ENCODE measurements around the gene SPO11. TPM values are rescaled to one million over a fixed set of nuclear protein-coding genes. Genes with fewer than 3 reads are reported as not detected.
A peak's percentile ranks its signal among the peaks of the same experiment; 100 is the strongest.

SPO11 gene
- total and polyA plus RNA-seq, 2 donors = not detected

DNA sequence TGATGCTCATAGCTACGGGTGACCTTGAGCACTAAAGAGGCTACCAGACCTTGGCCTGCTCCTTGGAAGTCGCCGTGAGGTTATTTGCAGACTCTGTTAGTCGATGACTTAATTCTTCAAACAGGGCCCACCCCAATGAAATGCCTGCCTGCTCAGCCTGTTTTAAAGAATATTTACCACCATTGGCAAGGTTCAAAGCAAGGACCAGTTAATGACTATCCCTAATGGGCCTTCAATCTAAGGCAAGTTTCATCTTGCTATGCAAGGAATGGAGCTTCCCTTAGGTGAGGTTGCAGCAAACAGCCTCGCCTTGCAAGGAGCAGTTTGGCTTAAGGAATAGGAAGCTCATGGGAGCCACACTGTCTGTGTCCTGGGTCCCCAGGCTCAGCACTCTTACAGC is 22.9 kb upstream of the SPO11 start:
- Histone ChIP-seq H3K27me3 (ENCODE audit: control insufficient read depth in 2 of 2, insufficient read depth in 1 of 2, low read length in 1 of 2) (peaks cover 0 to 4% of the 10 kb centered on the region in 2 donors), H3K36me3 (ENCODE audit: control insufficient read depth in 2 of 2, insufficient read depth in 2 of 2, low read length in 1 of 2) (no peaks in the 10 kb centered on the region), H3K27ac (ENCODE audit: low read depth in 1 of 2, low read length in 1 of 2) (no peak overlapping the region), H3K9me3 (ENCODE audit: control insufficient read depth in 2 of 2, insufficient read depth in 1 of 2, low read length in 1 of 2) (no peaks in the 10 kb centered on the region), H3K4me1 (ENCODE audit: control insufficient read depth in 2 of 2, insufficient read depth in 2 of 2, low read length in 2 of 2) (no peaks in the 10 kb centered on the region), H3K4me3 (ENCODE audit: low read length in 2 of 2) (no peak overlapping the region)
- DNase-seq (ENCODE audit: low read depth in 6 of 9, low spot score in 9 of 9) = no peak
- 92% methylated on average over 5 of the region's 5 CpGs for WGBS

DNA sequence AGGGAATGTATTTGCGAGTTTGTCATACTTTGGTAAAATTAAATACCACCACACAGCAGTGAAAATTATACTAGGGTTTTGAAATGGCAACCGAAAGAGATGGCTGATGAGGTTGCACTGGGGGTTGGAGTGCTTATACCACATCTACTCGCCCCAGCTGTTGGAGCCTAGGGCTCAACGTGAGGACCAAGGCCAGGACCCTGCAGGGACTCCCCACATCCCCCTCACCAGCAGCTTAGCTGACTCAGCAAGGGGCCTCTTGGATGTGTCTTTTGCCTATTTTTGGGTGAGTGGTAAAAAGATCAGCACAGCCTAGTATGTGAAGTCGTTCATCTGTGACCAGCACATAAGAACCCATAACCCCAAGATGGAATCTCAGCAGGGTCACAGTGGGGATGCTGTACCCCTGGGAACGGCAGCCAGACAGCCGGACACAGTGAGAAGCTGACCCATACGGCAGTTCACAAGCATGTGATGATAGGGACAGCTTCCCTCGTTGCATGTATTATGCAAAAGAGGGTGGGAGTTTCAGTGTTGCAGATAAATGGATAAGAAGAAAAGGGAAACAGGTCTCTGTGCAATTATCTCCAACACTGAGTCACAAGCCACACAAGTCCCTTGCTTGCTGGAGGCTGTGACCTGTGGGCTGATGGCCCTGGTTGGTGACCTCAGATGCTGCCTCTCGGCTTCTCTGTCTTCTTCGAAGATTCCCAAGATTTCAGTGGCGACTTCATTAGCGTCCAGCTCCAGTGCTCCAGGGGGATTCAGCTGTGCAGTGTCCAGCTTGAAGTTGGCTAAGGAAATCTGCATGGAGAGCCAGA is 20.9 kb upstream of the SPO11 start:
- no peaks in the 10 kb centered on the region for H3K36me3 ChIP-seq (ENCODE audit: control insufficient read depth in 2 of 2, insufficient read depth in 2 of 2, low read length in 1 of 2)
- H3K27ac ChIP-seq (ENCODE audit: low read depth in 1 of 2, low read length in 1 of 2) = no peak overlapping the region
- no peak for DNase-seq (ENCODE audit: low read depth in 6 of 9, low spot score in 9 of 9)
- H3K4me1 ChIP-seq (ENCODE audit: control insufficient read depth in 2 of 2, insufficient read depth in 2 of 2, low read length in 2 of 2) = peaks cover 0 to 2% of the 10 kb centered on the region in 2 donors
- H3K27me3 ChIP-seq (ENCODE audit: control insufficient read depth in 2 of 2, insufficient read depth in 1 of 2, low read length in 1 of 2) = peaks cover 0 to 4% of the 10 kb centered on the region in 2 donors
- no peaks in the 10 kb centered on the region for H3K9me3 ChIP-seq (ENCODE audit: control insufficient read depth in 2 of 2, insufficient read depth in 1 of 2, low read length in 1 of 2)
- no peak overlapping the region for H3K4me3 ChIP-seq (ENCODE audit: low read length in 2 of 2)
- WGBS = 81% methylated on average over 13 of the region's 13 CpGs

DNA sequence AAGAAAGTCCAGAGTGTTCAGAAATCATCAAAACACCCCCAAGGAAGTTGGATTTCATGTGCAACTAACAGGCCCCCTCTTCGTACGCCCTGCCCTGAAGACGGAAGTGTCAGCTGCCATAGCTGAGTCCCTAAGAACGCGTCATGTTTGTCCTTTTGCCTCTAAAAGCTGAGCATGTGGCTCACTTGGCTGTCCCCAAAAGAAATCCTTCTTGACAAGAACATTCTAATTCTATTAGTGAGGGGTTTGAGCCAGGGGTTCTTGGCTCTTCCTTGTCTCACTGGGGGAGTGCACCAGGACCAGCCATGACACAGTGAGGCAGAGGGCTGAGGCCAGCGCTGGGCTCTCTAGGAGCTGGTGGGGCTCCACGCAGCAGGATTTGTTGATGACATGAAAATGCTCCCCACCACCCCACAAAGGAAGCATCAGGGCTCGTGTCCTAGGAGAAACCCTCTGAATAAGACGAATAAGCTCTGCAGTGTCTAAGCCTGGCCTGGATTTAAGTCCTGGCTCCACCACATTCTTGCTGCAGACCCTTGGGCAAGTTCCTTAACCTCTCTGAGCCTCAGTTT is 20.0 kb upstream of the SPO11 start:
- H3K27me3 ChIP-seq (ENCODE audit: control insufficient read depth in 2 of 2, insufficient read depth in 1 of 2, low read length in 1 of 2) = peaks cover 0 to 4% of the 10 kb centered on the region in 2 donors
- WGBS = 89% methylated on average over 9 of the region's 9 CpGs
- peaks cover 3 to 6% of the 10 kb centered on the region in 2 donors for H3K4me1 ChIP-seq (ENCODE audit: control insufficient read depth in 2 of 2, insufficient read depth in 2 of 2, low read length in 2 of 2)
- no peaks in the 10 kb centered on the region for H3K36me3 ChIP-seq (ENCODE audit: control insufficient read depth in 2 of 2, insufficient read depth in 2 of 2, low read length in 1 of 2)
- no peak overlapping the region for H3K27ac ChIP-seq (ENCODE audit: low read depth in 1 of 2, low read length in 1 of 2)
- DNase-seq (ENCODE audit: low read depth in 6 of 9, low spot score in 9 of 9) = no peak
- no peak overlapping the region for H3K4me3 ChIP-seq (ENCODE audit: low read length in 2 of 2)
- H3K9me3 ChIP-seq (ENCODE audit: control insufficient read depth in 2 of 2, insufficient read depth in 1 of 2, low read length in 1 of 2) = no peaks in the 10 kb centered on the region

DNA sequence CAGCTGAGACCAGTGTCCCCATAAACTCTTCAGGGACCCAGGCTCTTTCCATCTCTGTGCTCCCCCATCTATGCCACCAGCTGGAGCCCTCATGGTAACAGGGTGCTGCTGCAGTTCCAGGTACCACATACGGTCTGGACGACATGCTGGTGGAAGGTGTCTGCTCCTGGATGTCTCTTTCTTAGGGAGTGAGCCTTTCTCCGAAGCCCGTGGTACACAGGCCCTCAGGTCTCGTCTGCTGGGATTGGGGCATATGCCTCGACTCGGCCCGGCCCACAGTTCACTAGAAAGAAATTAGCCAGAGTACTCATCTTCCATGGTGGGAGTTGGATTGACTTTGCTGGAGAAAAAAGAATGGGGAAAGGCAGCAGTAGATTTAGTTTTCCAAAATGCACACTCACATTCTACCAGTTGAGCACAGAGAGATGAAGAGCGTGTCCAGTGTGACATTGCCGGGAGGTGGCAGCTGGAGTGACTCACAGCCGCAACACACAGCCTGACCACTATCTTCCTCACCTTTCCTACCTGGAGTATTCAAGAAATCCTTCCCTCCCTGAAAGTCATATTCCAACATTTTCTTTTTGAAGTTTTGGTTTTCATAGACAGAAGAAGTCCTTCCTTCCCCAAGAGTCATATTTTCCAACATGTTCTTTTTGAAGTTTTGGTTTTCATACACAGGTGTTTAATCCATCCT is 18.6 kb upstream of the SPO11 start:
- Histone ChIP-seq H3K27ac (ENCODE audit: low read depth in 1 of 2, low read length in 1 of 2) (no peak overlapping the region), H3K9me3 (ENCODE audit: control insufficient read depth in 2 of 2, insufficient read depth in 1 of 2, low read length in 1 of 2) (no peaks in the 10 kb centered on the region), H3K27me3 (ENCODE audit: control insufficient read depth in 2 of 2, insufficient read depth in 1 of 2, low read length in 1 of 2) (peaks cover 0 to 4% of the 10 kb centered on the region in 2 donors), H3K36me3 (ENCODE audit: control insufficient read depth in 2 of 2, insufficient read depth in 2 of 2, low read length in 1 of 2) (no peaks in the 10 kb centered on the region), H3K4me3 (ENCODE audit: low read length in 2 of 2) (no peak overlapping the region), H3K4me1 (ENCODE audit: control insufficient read depth in 2 of 2, insufficient read depth in 2 of 2, low read length in 2 of 2) (peaks cover 3 to 14% of the 10 kb centered on the region in 2 donors)
- no peak for DNase-seq (ENCODE audit: low read depth in 6 of 9, low spot score in 9 of 9)
- 95% methylated on average over 11 of the region's 11 CpGs for WGBS

GRCh38 chr20:57312138-57312537 is 17.5 kb upstream of the SPO11 start:
- no peaks in the 10 kb centered on the region for H3K36me3 ChIP-seq (ENCODE audit: control insufficient read depth in 2 of 2, insufficient read depth in 2 of 2, low read length in 1 of 2)
- peaks cover 3 to 16% of the 10 kb centered on the region in 2 donors for H3K4me1 ChIP-seq (ENCODE audit: control insufficient read depth in 2 of 2, insufficient read depth in 2 of 2, low read length in 2 of 2)
- WGBS = 93% methylated on average over 6 of the region's 6 CpGs
- DNase-seq (ENCODE audit: low read depth in 6 of 9, low spot score in 9 of 9) = no peak
- H3K27ac ChIP-seq (ENCODE audit: low read depth in 1 of 2, low read length in 1 of 2) = no peak overlapping the region
- H3K9me3 ChIP-seq (ENCODE audit: control insufficient read depth in 2 of 2, insufficient read depth in 1 of 2, low read length in 1 of 2) = no peaks in the 10 kb centered on the region
- H3K4me3 ChIP-seq (ENCODE audit: low read length in 2 of 2) = no peak overlapping the region
- H3K27me3 ChIP-seq (ENCODE audit: control insufficient read depth in 2 of 2, insufficient read depth in 1 of 2, low read length in 1 of 2) = peaks cover 0 to 4% of the 10 kb centered on the region in 2 donors

- Histone ChIP-seq H3K4me1 (ENCODE audit: control insufficient read depth in 2 of 2, insufficient read depth in 2 of 2, low read length in 2 of 2) (peaks cover 3 to 23% of the 10 kb centered on the region in 2 donors), H3K36me3 (ENCODE audit: control insufficient read depth in 2 of 2, insufficient read depth in 2 of 2, low read length in 1 of 2) (no peaks in the 10 kb centered on the region), H3K27me3 (ENCODE audit: control insufficient read depth in 2 of 2, insufficient read depth in 1 of 2, low read length in 1 of 2) (peaks cover 0 to 4% of the 10 kb centered on the region in 2 donors), H3K9me3 (ENCODE audit: control insufficient read depth in 2 of 2, insufficient read depth in 1 of 2, low read length in 1 of 2) (no peaks in the 10 kb centered on the region), H3K4me3 (ENCODE audit: low read length in 2 of 2) (no peak overlapping the region), H3K27ac (ENCODE audit: low read depth in 1 of 2, low read length in 1 of 2) (no peak overlapping the region)
- 71% methylated on average over 5 of the region's 5 CpGs for WGBS
- DNase-seq (ENCODE audit: low read depth in 6 of 9, low spot score in 9 of 9) = no peak
Observed at GRCh38 chr20:57313230-57313629, 16.4 kb upstream of the SPO11 start.

GRCh38 chr20:57313951-57314350 is 15.7 kb upstream of the SPO11 start:
- Histone ChIP-seq H3K36me3 (ENCODE audit: control insufficient read depth in 2 of 2, insufficient read depth in 2 of 2, low read length in 1 of 2) (no peaks in the 10 kb centered on the region), H3K27ac (ENCODE audit: low read depth in 1 of 2, low read length in 1 of 2) (no peak overlapping the region), H3K4me1 (ENCODE audit: control insufficient read depth in 2 of 2, insufficient read depth in 2 of 2, low read length in 2 of 2) (peaks cover 3 to 26% of the 10 kb centered on the region in 2 donors), H3K9me3 (ENCODE audit: control insufficient read depth in 2 of 2, insufficient read depth in 1 of 2, low read length in 1 of 2) (no peaks in the 10 kb centered on the region), H3K4me3 (ENCODE audit: low read length in 2 of 2) (no peak overlapping the region), H3K27me3 (ENCODE audit: control insufficient read depth in 2 of 2, insufficient read depth in 1 of 2, low read length in 1 of 2) (peaks cover 0 to 2% of the 10 kb centered on the region in 2 donors)
- no peak for DNase-seq (ENCODE audit: low read depth in 6 of 9, low spot score in 9 of 9)
- 96% methylated on average over 5 of the region's 5 CpGs for WGBS

DNA sequence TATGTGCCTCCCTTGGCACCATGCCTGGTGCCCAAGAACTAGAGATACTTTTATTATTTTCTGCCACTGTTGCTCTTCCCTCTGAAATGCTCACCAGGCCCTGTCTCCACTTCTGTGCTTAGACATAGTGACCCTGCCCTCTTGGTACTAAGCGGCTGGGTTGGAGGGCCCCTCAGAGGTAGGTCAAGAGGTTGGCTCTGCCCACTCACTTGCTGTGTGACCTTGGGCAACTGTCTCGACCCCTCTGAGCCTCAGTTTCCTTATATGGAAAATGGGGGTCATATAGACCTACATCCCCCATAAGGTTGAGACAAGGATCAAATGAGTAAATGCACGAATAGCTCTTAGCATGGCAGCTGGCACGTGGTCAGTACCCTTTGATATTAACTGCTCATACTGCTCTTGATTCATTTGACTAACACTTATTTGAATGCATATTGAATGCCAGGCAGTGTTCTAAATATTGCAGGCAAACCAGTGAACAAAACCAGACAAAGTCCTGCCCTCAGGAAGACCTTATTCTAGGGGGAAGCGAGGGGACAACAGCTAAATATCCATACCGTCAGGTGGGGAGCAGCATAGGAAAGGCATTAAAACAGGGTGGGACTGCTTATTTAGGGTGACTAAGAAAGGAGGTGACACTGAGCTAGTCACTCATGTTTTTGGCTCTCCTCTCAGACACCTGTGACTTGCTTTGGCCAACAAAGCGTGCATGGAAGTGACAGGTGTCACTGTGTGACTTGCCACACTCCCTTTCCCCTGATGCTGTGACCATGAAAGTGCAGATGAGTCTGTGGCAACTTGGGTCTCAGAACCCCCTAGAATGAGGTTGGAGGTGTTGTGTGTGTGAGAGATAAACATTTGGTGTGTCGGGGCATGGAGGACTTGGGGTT is 14.3 kb upstream of the SPO11 start:
- Histone ChIP-seq H3K27me3 (ENCODE audit: control insufficient read depth in 2 of 2, insufficient read depth in 1 of 2, low read length in 1 of 2) (no peaks in the 10 kb centered on the region), H3K4me1 (ENCODE audit: control insufficient read depth in 2 of 2, insufficient read depth in 2 of 2, low read length in 2 of 2) (peaks cover 3 to 26% of the 10 kb centered on the region in 2 donors), H3K36me3 (ENCODE audit: control insufficient read depth in 2 of 2, insufficient read depth in 2 of 2, low read length in 1 of 2) (no peaks in the 10 kb centered on the region), H3K4me3 (ENCODE audit: low read length in 2 of 2) (no peak overlapping the region), H3K27ac (ENCODE audit: low read depth in 1 of 2, low read length in 1 of 2) (peak overlapping the region in 1 of 2 donors; percentile 75), H3K9me3 (ENCODE audit: control insufficient read depth in 2 of 2, insufficient read depth in 1 of 2, low read length in 1 of 2) (no peaks in the 10 kb centered on the region)
- peak in 4 of 9 donors; percentile 25 to 56 (median 36) for DNase-seq (ENCODE audit: low read depth in 6 of 9, low spot score in 9 of 9)
- WGBS = 83% methylated on average over 8 of the region's 8 CpGs
